NCI-H226 (cell line): ENCODE results near the gene HNRNPA2B1.
"Not testable (repeated sequence)": the region's sequence is repeated elsewhere in the genome, so short reads cannot be mapped to it uniquely, and the experiment has no call there.

Experiments used
- DNase-seq: peaks from one replicate; pipeline ENCODE4 v3.0.0-alpha.2; 2015

Gene HNRNPA2B1

GRCh38 chr7:26160896-26161295 lies 39.6 kb downstream of the HNRNPA2B1 start:
- DNase-seq = no peak

DNA sequence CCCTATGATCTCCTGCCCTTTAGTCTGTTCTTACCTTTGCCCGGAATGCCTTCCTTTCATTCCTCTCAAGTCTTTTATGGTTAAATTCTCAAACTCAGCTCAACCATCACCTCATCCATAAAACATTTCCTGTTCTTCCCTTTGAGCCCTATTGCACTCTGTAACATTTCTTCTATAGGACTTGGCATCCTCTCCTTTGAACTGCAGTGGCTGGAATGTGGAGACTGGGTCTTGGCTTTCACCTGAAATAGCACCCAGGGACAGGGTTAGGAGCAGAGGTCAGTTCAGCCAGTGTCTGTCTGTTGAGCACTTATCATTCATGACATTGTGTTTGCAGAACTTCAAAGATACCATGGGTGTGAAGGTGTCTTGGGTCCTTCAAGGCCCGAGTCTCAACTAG lies 41.3 kb downstream of the HNRNPA2B1 start:
- DNase-seq = peak; percentile 92

DNA sequence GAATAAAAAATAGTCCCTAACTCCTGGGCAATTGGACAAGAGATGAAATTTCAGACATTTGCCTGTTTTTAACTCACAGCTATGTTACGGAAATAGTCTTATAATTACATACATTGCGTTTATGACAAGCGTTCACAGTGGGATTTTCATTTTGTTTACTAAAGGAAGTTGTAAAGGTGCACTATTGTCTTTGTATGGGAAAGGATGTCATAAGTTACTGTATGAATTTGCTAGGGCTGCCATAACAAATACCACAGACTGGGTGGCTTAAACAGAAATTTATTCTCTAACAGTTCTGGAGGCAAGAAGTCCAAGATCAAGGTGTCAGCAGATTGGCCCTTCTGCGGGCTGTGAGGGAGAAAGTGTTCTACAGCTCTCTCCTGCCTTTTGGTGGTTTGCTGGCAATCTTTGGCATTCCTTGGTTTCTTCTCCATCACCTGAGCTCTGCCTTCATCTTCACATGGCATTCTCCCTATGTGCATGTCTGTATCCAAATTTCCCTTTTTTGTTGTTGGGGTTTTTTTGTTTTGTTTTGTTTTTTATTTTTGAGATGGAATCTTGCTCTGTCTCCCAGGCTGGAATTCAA lies 42.9 kb downstream of the HNRNPA2B1 start:
- DNase-seq = no peak

GRCh38 chr7:26156451-26157420 lies 43.8 kb downstream of the HNRNPA2B1 start:
- peak; percentile 100 for DNase-seq

GRCh38 chr7:26155531-26156375 lies 44.8 kb downstream of the HNRNPA2B1 start:
- DNase-seq = peak; percentile 99

- peak; percentile 71 for DNase-seq
These were observed 46.4 kb downstream of the HNRNPA2B1 start for GRCh38 chr7:26153823-26154783.

DNA sequence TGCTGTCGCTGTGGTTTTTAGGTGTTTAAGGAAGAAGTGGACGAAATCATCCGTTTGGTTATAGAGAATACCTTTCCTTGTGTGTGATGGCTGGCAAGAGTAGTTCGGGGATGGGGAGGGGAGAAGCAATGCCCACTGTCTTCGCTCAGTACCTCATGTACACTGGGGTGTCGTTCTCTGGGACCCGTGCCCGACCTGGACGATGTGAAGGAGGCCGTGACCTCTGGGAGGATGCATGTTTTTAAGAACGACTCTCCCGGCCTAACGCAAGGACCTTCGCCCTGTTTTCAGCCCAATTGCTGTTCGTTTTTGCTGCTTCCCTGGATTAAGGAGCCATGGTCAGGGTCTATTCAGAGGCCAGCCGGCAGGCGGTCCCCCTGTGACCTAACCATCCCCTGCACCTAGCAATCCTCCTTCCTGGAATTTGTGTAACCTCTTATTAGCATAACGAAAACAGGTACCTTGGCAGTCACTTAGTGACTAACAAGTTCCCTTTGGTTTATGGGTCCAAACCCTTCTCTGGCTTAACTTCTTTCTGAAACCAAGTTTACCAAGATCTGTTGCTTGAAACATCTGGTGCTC lies 47.2 kb downstream of the HNRNPA2B1 start:
- DNase-seq = no peak

GRCh38 chr7:26152782-26153240 lies 47.7 kb downstream of the HNRNPA2B1 start:
- DNase-seq = not testable (repeated sequence)

DNA sequence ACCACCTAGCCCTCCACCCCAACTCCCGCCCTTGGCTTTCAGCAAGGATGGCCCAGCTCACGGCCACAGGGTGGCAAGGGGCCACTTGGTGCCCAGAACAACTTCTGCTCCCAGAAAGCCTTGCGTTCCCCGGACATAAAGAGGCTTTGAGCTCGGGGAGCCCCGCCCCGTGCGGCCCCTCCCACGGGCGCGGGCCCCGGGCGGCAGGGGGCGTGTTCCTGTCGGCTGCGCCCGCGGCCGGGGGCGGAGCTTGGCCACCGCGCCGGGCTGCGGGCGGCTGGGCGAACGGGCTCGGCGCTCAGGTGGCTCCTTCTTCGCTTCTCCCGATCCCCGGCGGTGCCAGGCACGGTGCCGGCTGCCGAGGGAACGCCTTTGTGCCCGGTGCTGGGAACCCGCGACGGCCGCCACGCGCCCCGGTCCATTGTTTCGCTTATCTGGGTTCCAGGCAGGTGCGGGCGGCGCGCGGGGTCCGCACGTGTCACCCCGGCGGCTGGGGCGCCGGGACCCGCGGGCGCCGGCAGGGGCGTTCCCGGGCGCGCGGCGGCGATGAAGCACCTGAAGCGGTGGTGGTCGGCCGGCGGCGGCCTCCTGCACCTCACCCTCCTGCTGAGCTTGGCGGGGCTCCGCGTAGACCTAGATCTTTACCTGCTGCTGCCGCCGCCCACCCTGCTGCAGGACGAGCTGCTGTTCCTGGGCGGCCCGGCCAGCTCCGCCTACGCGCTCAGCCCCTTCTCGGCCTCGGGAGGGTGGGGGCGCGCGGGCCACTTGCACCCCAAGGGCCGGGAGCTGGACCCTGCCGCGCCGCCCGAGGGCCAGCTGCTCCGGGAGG lies 48.4 kb downstream of the HNRNPA2B1 start, which contains the start of gene NFE2L3:
Gene NFE2L3, plus strand, starts transcription at position 246 of the 829 bp plus-strand sequence. Its CDS starts 301 bp downstream, at position 547.
- peak; percentile 85 for DNase-seq

GRCh38 chr7:26151650-26151952 lies 48.9 kb downstream of the HNRNPA2B1 start:
- DNase-seq = no peak

GRCh38 chr7:26151096-26151495 lies 49.5 kb downstream of the HNRNPA2B1 start:
- no peak for DNase-seq

DNA sequence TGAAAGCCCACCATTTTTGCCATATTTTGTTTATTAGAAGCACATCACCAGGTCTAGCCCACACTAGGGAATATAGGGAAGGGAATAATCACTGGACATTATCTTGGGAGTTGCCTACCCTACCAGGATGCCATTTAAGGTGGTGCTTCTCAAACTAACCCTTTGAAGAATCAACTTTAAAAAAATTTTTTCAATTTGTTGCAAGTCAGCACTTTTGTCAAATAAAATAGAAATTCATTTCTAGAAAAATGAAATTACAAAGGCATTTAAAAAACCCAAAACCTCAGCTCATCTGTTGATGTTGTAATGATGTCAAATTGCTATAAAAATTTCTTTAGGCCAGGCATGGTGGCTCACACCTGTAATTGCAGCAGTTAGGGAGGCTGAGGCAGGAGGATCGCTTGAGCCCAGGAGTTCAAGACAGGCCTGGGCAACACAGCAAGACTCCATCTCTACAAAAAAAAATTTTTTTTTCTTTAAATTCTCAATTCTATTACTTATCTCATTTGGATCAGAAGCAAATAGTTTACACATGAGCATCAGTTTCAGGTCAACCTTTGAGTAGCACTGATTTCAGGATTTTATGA lies 51.1 kb downstream of the HNRNPA2B1 start:
- DNase-seq = no peak

DNA sequence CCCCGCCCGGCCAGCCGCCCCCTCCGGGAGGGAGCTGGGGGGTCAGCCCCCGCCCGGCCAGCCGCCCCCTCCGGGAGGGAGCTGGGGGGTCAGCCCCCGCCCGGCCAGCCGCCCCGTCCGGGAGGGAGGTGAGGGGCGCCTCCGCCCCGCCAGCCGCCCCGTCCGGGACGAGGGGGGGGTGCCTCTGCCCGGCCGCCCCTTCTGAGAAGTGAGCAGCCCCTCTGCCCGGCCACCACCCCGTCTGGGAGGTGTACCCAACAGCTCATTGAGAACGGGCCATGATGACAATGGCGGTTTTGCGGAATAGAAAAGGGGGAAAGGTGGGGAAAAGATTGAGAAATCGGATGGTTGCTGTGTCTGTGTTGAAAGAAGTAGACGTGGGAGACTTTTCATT lies 52.2 kb downstream of the HNRNPA2B1 start:
- DNase-seq = not testable (repeated sequence)

- DNase-seq = not testable (repeated sequence)
These were observed 52.8 kb downstream of the HNRNPA2B1 start for GRCh38 chr7:26147646-26148306.

DNA sequence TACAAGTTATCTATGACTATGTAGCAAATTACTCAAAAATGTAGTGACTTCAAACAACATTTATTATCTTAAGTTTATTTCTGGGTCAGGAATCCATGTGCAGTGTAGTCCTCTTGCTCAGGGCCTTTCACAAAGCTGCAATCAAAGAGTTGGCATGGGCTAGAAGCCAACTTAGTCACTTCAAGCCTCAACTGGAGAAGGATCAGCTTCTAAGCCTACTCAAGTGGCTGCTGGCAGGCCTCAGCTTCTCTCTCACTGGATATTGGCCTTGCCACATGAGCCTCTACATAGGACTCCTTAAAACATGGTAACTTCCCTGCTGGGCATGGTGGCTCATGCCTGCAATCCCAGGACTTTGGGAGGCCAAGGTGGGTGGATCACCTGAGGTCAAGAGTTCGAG lies 53.5 kb downstream of the HNRNPA2B1 start:
- DNase-seq = peak; percentile 45

GRCh38 chr7:26145238-26145637 lies 55.3 kb downstream of the HNRNPA2B1 start:
- no peak for DNase-seq

DNA sequence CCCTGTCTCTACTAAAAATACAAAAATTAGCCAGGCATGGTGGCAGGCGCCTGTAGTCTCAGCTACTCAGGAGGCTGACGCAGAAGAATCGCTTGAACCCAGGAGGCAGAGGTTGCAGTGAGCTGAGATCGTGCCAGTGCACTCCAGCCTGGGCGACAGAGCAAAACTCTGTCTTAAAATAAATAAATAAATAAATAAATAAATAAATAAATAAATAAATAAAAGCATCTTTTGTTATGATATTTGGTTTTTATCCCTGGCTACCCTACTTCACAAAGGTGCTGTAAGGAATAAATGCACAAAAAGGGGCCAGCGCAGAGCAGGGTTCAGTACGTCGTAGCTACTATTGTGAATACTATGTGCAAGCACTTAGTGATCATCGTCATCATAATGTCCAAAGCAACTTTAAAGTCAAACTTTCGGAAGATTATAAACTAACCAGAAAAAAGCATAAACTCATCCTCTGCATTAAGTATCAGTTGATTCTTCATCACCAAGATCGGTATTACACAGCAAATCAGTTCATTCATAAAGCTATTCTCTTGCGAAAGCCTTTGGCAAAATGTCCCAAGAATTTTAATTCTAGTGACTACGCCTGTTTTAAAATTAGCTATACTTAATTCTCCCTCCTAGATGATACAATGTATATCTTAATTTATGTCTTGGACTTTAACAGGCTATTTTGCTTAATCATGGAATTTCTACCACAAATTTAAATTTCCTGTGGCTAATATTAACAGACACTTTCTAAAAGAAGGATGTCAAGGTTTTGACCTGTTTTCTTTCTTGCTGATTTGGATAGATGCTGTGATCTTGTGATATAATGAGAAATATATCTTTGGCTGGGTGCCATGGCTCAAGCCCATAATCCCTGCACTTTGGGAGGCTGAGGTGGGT lies 56.1 kb downstream of the HNRNPA2B1 start:
- no peak for DNase-seq

DNA sequence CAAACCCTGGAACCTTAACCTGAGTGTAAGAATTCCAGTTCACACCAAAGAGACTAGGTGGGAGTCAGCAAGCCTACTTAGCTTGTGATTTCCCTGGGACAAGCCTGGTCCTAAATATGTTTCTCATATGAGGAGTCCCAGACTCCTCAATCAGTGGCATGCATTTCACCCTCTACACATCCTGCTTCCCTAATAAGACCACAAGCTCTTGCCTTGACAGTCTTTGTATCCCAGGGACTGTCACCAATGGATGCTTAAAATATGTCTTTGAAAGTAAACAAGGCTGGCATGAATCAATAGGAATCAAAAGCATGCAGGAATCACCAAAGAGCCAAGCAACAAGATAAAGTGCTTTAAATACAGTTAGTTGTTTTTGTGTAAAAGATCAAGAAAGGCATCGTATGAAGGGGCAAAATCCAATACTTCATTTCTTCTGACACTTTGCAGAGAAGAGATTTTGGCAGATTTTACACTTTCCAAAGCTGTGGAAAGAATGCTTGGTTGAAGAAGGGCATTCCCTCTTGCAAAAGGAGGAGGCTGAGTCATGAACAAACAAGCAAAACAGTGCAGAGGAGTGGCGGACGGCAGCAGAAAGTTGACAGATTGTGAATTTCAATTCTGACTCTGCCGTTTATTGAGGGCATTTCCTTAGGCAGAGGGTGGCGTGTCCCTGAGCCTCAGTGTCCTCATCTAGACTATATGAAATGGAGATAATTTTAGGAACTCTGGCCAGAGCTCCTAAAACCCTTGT lies 57.1 kb downstream of the HNRNPA2B1 start:
- peak; percentile 77 for DNase-seq
